Cardiac fibroblast (primary cell): Measurements from ENCODE around the gene C3orf80.
"Not testable (repeated sequence)": the region's sequence is repeated elsewhere in the genome, so short reads cannot be mapped to it uniquely, and the experiment has no call there.

Source experiments
- DNase-seq, 2 donors: peaks; one replicate each; pipeline versions ENCODE4 v3.0.0 to v3.0.0-alpha.2; 2010; ENCODE audit warnings: low read depth in 2 of 2
- H3K4me3 ChIP-seq, 2 donors: replicated peaks in 1 of 2; 1 replicate in 1 of 2; 2 replicates in 1 of 2; pipeline ENCODE4 v1.5.1; 2011; ENCODE audit warnings: low read depth in 2 of 2, low read length in 2 of 2, mild to moderate bottlenecking in 2 of 2, moderate library complexity in 1 of 2
- CTCF ChIP-seq: IDR thresholded peaks from one replicate; pipeline ENCODE4 v1.5.1; 2011; ENCODE audit warnings: low read depth, mild to moderate bottlenecking, low read length, inconsistent platforms

Gene C3orf80

GRCh38 chr3:160225176-160226025 lies at the start of gene C3orf80:
C3orf80 (plus strand) TSS chr3:160225422; CDS start chr3:160225636, 214 bp downstream.
- TF ChIP-seq CTCF: no peak
- H3K4me3 ChIP-seq: peak within 1 kb of the TSS; percentile 42 to 55
- DNase-seq: peak; percentile 28 to 33

- no peak for TF ChIP-seq CTCF
- no peak for DNase-seq
- no peak overlapping the region for H3K4me3 ChIP-seq
Observed at GRCh38 chr3:160176923-160177322, 48.3 kb upstream of the C3orf80 start.

- DNase-seq, H3K4me3 ChIP-seq: not testable (repeated sequence)
Observed at GRCh38 chr3:160178661-160179060, 46.6 kb upstream of the C3orf80 start.

- H3K4me3 ChIP-seq, DNase-seq: not testable (repeated sequence)
Observed at GRCh38 chr3:160179403-160179802, 45.8 kb upstream of the C3orf80 start.

GRCh38 chr3:160179906-160180305 lies 45.3 kb upstream of the C3orf80 start:
- DNase-seq: no peak
- TF ChIP-seq CTCF: no peak
- H3K4me3 ChIP-seq: no peak overlapping the region

GRCh38 chr3:160180581-160181216 lies 44.5 kb upstream of the C3orf80 start:
- DNase-seq: peak; percentile 57 to 62
- no peak overlapping the region for H3K4me3 ChIP-seq

GRCh38 chr3:160183345-160184076 lies 41.7 kb upstream of the C3orf80 start:
- peak; percentile 50 to 54 for DNase-seq
- H3K4me3 ChIP-seq: no peak overlapping the region
- TF ChIP-seq CTCF: no peak

More at GRCh38 chr3:160180581-160181216, 44.5 kb upstream of the C3orf80 start:
- TF ChIP-seq CTCF: no peak
